Smooth muscle cell (in vitro differentiated cells): ENCODE results near the gene PTPRM. TPM values are rescaled to one million over a fixed set of nuclear protein-coding genes. Genes with fewer than 3 reads are reported as not detected.

Source experiments
- DNase-seq: peaks from one replicate; lab custom pipeline; 2025; ENCODE audit not compliant: unreplicated experiment; lab: John Stamatoyannopoulos, UW
- H2AFZ ChIP-seq: fragments of 200-600 bp; sonication (generic); 2 replicates; pipeline ENCODE4 v1.6.0; 2016; ENCODE audit warnings: antibody characterized with exemption, low read depth, mild to moderate bottlenecking
- H3F3A ChIP-seq: fragments of 200-600 bp; sonication (generic); 2 replicates; pipeline ENCODE4 v1.6.0; 2017; ENCODE audit warnings: antibody characterized with exemption, low read depth
- H3K27ac ChIP-seq: fragments of 200-600 bp; sonication (generic); 2 replicates; pipeline ENCODE4 v1.5.1; 2016; ENCODE audit warnings: low read depth, mild to moderate bottlenecking
- H3K27me3 ChIP-seq: fragments of 200-600 bp; sonication (generic); 2 replicates; pipeline ENCODE4 v1.6.1; 2016; ENCODE audit warnings: low read depth, mild to moderate bottlenecking
- H3K36me3 ChIP-seq: fragments of 200-600 bp; sonication (generic); 2 replicates; pipeline ENCODE4 v1.5.1; 2016; ENCODE audit warnings: low read depth
- H3K4me1 ChIP-seq: fragments of 200-600 bp; sonication (generic); 2 replicates; pipeline ENCODE4 v1.5.1; 2016; ENCODE audit warnings: low read depth
- H3K4me2 ChIP-seq: fragments of 200-600 bp; sonication (generic); 2 replicates; pipeline ENCODE4 v1.6.0; 2016; ENCODE audit warnings: mild to moderate bottlenecking
- H3K4me3 ChIP-seq: fragments of 200-600 bp; sonication (generic); 2 replicates; pipeline ENCODE4 v1.5.1; 2016; ENCODE audit warnings: mild to moderate bottlenecking
- H3K79me2 ChIP-seq: fragments of 200-600 bp; sonication (generic); 2 replicates; pipeline ENCODE4 v1.6.0; 2016; ENCODE audit warnings: low read depth, mild to moderate bottlenecking
- H3K9ac ChIP-seq: fragments of 200-600 bp; sonication (generic); 2 replicates; pipeline ENCODE4 v1.6.0; 2016; ENCODE audit warnings: low read depth
- H3K9me3 ChIP-seq: fragments of 200-600 bp; sonication (generic); replicated peaks from 2 replicates; pipeline ENCODE4 v1.5.1; 2016; ENCODE audit warnings: low read depth
- H4K20me1 ChIP-seq: fragments of 200-600 bp; sonication (generic); 2 replicates; pipeline ENCODE4 v1.6.0; 2016; ENCODE audit warnings: low read depth
- CTCF ChIP-seq: fragments of 200-600 bp; sonication (generic); IDR thresholded peaks from 2 replicates; pipeline ENCODE4 v1.5.1; 2017; ENCODE audit warnings: borderline replicate concordance, mild to moderate bottlenecking, antibody characterized with exemption; ENCODE audit not compliant: insufficient read depth, poor library complexity, severe bottlenecking
- WGBS: methylation state at CpG from one replicate; pipeline ENCODE4 v1.1.7; 2016; ENCODE audit warnings: low lambda C conversion rate; 5-methylcytosine and 5-hydroxymethylcytosine counted together
- polyA plus RNA-seq: library from polyadenylated mRNA; unstranded; fragments of >200 nt; fragmentation: Nextera tagmentation; extraction: Ambion mirVana; gene quantifications from 2 replicates; pipeline ENCODE4 v1.2.1, GENCODE V29; 2016
- total RNA-seq: library from RNA; depleted of rRNA; stranded (reverse); fragments of >200 nt; gene quantifications from 2 replicates; pipeline ENCODE4 v1.2.3, GENCODE V29; 2014

Gene PTPRM
- total and polyA plus RNA-seq, 2 experiments from 2014 or later, result 57.5 to 115 TPM

- 75% methylated on average over 12 of the region's 12 CpGs for WGBS
- Histone ChIP-seq H3K79me2 (no peaks in the 10 kb centered on the region), H3K27ac (no peak overlapping the region), H2AFZ (no peak overlapping the region), H3K4me3 (no peak overlapping the region), H3K4me2 (no peak overlapping the region), H3K27me3 (no peaks in the 10 kb centered on the region), H3K4me1 (no peaks in the 10 kb centered on the region), H3K9ac (no peak overlapping the region), H3K36me3 (peaks cover 6% of the 10 kb centered on the region), H4K20me1 (no peaks in the 10 kb centered on the region), H3F3A (no peaks in the 10 kb centered on the region), H3K9me3 (no peaks in the 10 kb centered on the region)
- TF ChIP-seq CTCF, result no peak
- no peak for DNase-seq
These were observed 829.9 kb downstream of the PTPRM start for GRCh38 chr18:8397034-8397433.

- no peak overlapping the region for H3K4me2 ChIP-seq
- WGBS, result 94% methylated on average over 8 of the region's 8 CpGs
These were observed 832.0 kb downstream of the PTPRM start for GRCh38 chr18:8399138-8399537.

GRCh38 chr18:8400193-8400752 lies 833.2 kb downstream of the PTPRM start:
- Histone ChIP-seq H3K27me3 (no peaks in the 10 kb centered on the region), H3K4me2 (no peak overlapping the region), H3K9ac (no peak overlapping the region), H3K27ac (no peak overlapping the region), H2AFZ (no peak overlapping the region), H3K4me3 (no peak overlapping the region), H3K4me1 (no peaks in the 10 kb centered on the region), H3K36me3 (peaks cover 3% of the 10 kb centered on the region), H3K9me3 (no peaks in the 10 kb centered on the region), H3F3A (no peaks in the 10 kb centered on the region), H3K79me2 (no peaks in the 10 kb centered on the region), H4K20me1 (no peaks in the 10 kb centered on the region)
- 91% methylated on average over 17 of the region's 17 CpGs for WGBS
- TF ChIP-seq CTCF, result no peak
- no peak for DNase-seq

More at GRCh38 chr18:8399138-8399537, 832.0 kb downstream of the PTPRM start:
- Histone ChIP-seq H3K27ac (no peak overlapping the region), H2AFZ (no peak overlapping the region), H3K4me1 (no peaks in the 10 kb centered on the region), H3K79me2 (no peaks in the 10 kb centered on the region), H3F3A (no peaks in the 10 kb centered on the region), H3K27me3 (no peaks in the 10 kb centered on the region), H3K36me3 (peaks cover 10% of the 10 kb centered on the region), H3K9me3 (no peaks in the 10 kb centered on the region), H4K20me1 (no peaks in the 10 kb centered on the region), H3K9ac (no peak overlapping the region), H3K4me3 (no peak overlapping the region)
- no peak for DNase-seq
- no peak for TF ChIP-seq CTCF

- Histone ChIP-seq H3K4me1 (no peaks in the 10 kb centered on the region), H3K36me3 (peaks cover 3% of the 10 kb centered on the region)
These were observed 833.7 kb downstream of the PTPRM start for GRCh38 chr18:8400825-8401224.

More at GRCh38 chr18:8400825-8401224, 833.7 kb downstream of the PTPRM start:
- Histone ChIP-seq H3K79me2 (no peaks in the 10 kb centered on the region), H3F3A (no peaks in the 10 kb centered on the region), H3K27ac (no peak overlapping the region), H3K4me2 (no peak overlapping the region), H2AFZ (no peak overlapping the region), H4K20me1 (no peaks in the 10 kb centered on the region), H3K9me3 (no peaks in the 10 kb centered on the region), H3K9ac (no peak overlapping the region), H3K27me3 (no peaks in the 10 kb centered on the region), H3K4me3 (no peak overlapping the region)
- TF ChIP-seq CTCF, result no peak
- DNase-seq, result no peak
- 50% methylated on average over 2 of the region's 2 CpGs for WGBS
